OCI-LY1 (cell line): ENCODE results near the gene STAB1.

Experiments used
- EZH2 ChIP-seq: fragments of 200-600 bp; sonication (generic), shearing (Covaris generic); IDR thresholded peaks from 2 replicates; pipeline ENCODE4 v1.8.0; 2017; ENCODE audit warnings: borderline replicate concordance, mixed run types, mild to moderate bottlenecking, antibody characterized with exemption, low read length, moderate library complexity, mixed read lengths
- TF ChIP-seq, protein P1 (sequence below): fragments of 200-600 bp; sonication (generic), shearing (Covaris generic); IDR thresholded peaks from 2 replicates; pipeline ENCODE4 v1.5.1; 2017; ENCODE audit warnings: mild to moderate bottlenecking, antibody characterized with exemption, low read length, moderate library complexity, mixed read lengths

DNA sequence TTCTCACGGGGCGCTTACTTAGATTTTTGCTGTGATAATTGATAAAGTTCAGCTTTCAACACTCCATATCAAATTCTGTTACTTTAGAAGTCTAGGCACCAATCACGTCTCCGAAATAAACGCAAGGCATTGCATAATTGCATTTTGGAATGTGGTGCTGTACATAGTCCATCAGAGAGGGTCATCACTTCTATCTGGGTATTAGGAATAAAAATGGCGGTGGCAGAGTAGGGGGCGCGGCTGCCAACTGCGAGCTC is 40.9 kb downstream of the STAB1 start:
- TF ChIP-seq, protein P1, sequence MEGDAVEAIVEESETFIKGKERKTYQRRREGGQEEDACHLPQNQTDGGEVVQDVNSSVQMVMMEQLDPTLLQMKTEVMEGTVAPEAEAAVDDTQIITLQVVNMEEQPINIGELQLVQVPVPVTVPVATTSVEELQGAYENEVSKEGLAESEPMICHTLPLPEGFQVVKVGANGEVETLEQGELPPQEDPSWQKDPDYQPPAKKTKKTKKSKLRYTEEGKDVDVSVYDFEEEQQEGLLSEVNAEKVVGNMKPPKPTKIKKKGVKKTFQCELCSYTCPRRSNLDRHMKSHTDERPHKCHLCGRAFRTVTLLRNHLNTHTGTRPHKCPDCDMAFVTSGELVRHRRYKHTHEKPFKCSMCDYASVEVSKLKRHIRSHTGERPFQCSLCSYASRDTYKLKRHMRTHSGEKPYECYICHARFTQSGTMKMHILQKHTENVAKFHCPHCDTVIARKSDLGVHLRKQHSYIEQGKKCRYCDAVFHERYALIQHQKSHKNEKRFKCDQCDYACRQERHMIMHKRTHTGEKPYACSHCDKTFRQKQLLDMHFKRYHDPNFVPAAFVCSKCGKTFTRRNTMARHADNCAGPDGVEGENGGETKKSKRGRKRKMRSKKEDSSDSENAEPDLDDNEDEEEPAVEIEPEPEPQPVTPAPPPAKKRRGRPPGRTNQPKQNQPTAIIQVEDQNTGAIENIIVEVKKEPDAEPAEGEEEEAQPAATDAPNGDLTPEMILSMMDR: no peak
- TF ChIP-seq EZH2: no peak
